Loucy (cell line): ENCODE measurements around the gene FRMD5.

Source experiments
- CTCF ChIP-seq: fragments of 200-600 bp; sonication (generic); conservative IDR thresholded peaks from 2 replicates; pipeline ENCODE4 v1.5.1; 2014; ENCODE audit warnings: mild to moderate bottlenecking, antibody characterized with exemption, low read length
- EZH2phosphoT487 ChIP-seq: fragments of 200-600 bp; IDR thresholded peaks from 2 replicates; pipeline ENCODE4 v1.6.1; 2018; ENCODE audit warnings: antibody characterized with exemption, mild to moderate bottlenecking, moderate library complexity, borderline replicate concordance

DNA sequence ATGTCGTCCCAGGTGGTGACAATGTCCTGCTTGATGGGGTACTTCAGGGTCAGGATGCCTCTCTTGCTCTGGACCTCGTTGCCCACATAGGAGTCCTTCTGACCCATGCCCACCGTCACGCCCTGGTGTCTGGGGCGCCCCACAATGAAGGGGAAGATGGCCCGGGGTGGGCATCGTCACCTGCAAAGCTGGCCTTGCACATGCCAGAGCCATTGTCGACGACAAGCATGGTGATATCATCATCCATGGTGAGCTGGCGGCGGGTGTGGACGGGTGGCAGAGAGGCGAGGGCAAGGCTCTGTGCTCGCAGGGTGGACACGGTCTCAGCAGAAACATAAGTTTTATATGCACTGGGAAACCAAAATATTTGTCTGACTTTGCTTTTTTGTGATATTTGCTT lies 205.1 kb downstream of the FRMD5 start:
- TF ChIP-seq CTCF = no peak
- TF ChIP-seq EZH2phosphoT487 = no peak
